Renal pelvis (tissue), 4 donors: ENCODE measurements around the gene EYA2. TPM values are rescaled to one million over a fixed set of nuclear protein-coding genes. Genes with fewer than 3 reads are reported as not detected.

Experiments used
- DNase-seq: peaks from one replicate; pipeline ENCODE4 v3.0.0-alpha.2; 2013
- polyA plus RNA-seq, 3 donors: library from polyadenylated mRNA; unstranded; fragments of 120-200 nt; gene quantifications; one replicate each; pipeline ENCODE4 v1.2.1, GENCODE V29; 2013; ENCODE audit not compliant: insufficient read length in 3 of 3

EYA2 gene
- polyA plus RNA-seq, 3 donors, result 0.53 to 0.81 (median 0.78) TPM

- no peak for DNase-seq
These were observed 141.6 kb downstream of the EYA2 start for GRCh38 chr20:47036091-47036870.

GRCh38 chr20:47038566-47039560, 144.2 kb downstream of the EYA2 start:
- no peak for DNase-seq

GRCh38 chr20:47040506-47041125, 146.0 kb downstream of the EYA2 start:
- no peak for DNase-seq

GRCh38 chr20:47041396-47041899, 146.8 kb downstream of the EYA2 start:
- DNase-seq, result no peak

- DNase-seq, result no peak
These were observed 147.8 kb downstream of the EYA2 start for GRCh38 chr20:47042464-47042863.

GRCh38 chr20:47043086-47043485, 148.4 kb downstream of the EYA2 start:
- no peak for DNase-seq

- no peak for DNase-seq
These were observed 150.3 kb downstream of the EYA2 start for GRCh38 chr20:47044938-47045337.

- no peak for DNase-seq
These were observed 153.4 kb downstream of the EYA2 start for GRCh38 chr20:47048054-47048453.

GRCh38 chr20:47049771-47050170, 155.1 kb downstream of the EYA2 start:
- no peak for DNase-seq

GRCh38 chr20:47050996-47051395, 156.4 kb downstream of the EYA2 start:
- no peak for DNase-seq

- DNase-seq, result no peak
These were observed 157.4 kb downstream of the EYA2 start for GRCh38 chr20:47051936-47052526.

- DNase-seq, result no peak
These were observed 159.9 kb downstream of the EYA2 start for GRCh38 chr20:47054506-47054905.

GRCh38 chr20:47054945-47055344, 160.3 kb downstream of the EYA2 start:
- no peak for DNase-seq

- DNase-seq, result no peak
These were observed 161.2 kb downstream of the EYA2 start for GRCh38 chr20:47055699-47056369.

- no peak for DNase-seq
These were observed 163.0 kb downstream of the EYA2 start for GRCh38 chr20:47057661-47058060.

- no peak for DNase-seq
These were observed 163.6 kb downstream of the EYA2 start for GRCh38 chr20:47058236-47058635.

- DNase-seq, result no peak
These were observed 164.9 kb downstream of the EYA2 start for GRCh38 chr20:47059536-47059935.

- DNase-seq, result no peak
These were observed 166.9 kb downstream of the EYA2 start for GRCh38 chr20:47061549-47061948.

- DNase-seq, result no peak
These were observed 167.7 kb downstream of the EYA2 start for GRCh38 chr20:47062226-47062890.

GRCh38 chr20:47063407-47063806, 168.8 kb downstream of the EYA2 start:
- DNase-seq, result no peak

- no peak for DNase-seq
These were observed 169.2 kb downstream of the EYA2 start for GRCh38 chr20:47063808-47064207.
